Measurements from ENCODE around the gene HNRNPM.
"Not testable (repeated sequence)": the region's sequence is repeated elsewhere in the genome, so short reads cannot be mapped to it uniquely, and the experiment has no call there.

HNRNPM gene

DNA sequence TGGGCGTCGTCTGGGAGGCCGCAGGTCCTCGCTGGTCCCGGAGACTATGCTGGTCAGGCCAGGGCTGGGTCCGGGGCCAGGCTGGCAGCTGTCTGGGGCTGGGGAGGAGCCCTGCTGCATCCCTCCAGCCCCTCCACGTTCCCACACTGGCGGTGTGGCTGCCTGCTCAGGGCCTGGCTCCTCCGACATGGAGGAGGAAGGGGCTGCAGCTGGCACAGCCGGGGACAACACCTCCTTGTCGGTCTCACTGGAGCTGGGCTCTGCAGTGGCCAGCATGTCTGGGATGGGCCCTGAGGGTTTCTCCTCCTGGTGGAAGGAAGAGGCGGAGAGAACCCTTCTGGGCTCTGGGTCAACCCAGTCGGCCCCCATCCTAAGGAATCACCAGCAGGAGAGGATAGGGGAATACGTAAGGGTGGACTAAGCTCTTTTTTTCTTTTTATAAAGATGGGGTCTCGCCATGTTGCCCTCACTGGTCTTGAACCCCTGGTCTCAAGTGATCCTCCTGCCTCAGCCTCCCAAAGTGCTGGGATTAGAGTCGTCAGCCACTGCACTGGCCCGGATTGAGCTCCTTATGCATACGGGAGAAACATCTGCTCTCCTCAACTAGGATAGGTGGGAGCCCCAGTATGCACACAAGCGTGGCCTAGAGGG is 68.4 kb downstream of the HNRNPM start:
- Histone ChIP-seq H3K9me3 (ENCODE audit: insufficient read depth, low read length) (no peaks in the 10 kb centered on the region), H3K79me2 (ENCODE audit: low read length) (peaks cover 11% of the 10 kb centered on the region), H3K36me3 (replicated peaks; ENCODE audit: low read depth, low read length) (peaks cover 12% of the 10 kb centered on the region), H2AFZ (ENCODE audit: low read depth, low read length) (peak overlapping the region; percentile 91; the same call in 1 of the 2 replicates), H3K4me3 (ENCODE audit: low read length) (peak overlapping the region; percentile 85), H3K4me1 (ENCODE audit: low read length) (peaks cover 11% of the 10 kb centered on the region; the same call in 1 of the 2 replicates), H3K9ac (ENCODE audit: low read length) (peak overlapping the region; percentile 86), H3K27ac (ENCODE audit: low read length) (peak overlapping the region; percentile 72), H3K4me2 (ENCODE audit: low read length) (peak overlapping the region; percentile 88), H4K20me1 (ENCODE audit: insufficient read depth, low read length) (no peaks in the 10 kb centered on the region), H3K27me3 (ENCODE audit: low read depth, low read length) (peaks cover 5% of the 10 kb centered on the region; the same call in 1 of the 2 replicates)
- no peak for TF ChIP-seq EZH2phosphoT487 (IDR thresholded peaks at IDR 0.05; ENCODE audit: low read depth)
- TF ChIP-seq, protein P1, sequence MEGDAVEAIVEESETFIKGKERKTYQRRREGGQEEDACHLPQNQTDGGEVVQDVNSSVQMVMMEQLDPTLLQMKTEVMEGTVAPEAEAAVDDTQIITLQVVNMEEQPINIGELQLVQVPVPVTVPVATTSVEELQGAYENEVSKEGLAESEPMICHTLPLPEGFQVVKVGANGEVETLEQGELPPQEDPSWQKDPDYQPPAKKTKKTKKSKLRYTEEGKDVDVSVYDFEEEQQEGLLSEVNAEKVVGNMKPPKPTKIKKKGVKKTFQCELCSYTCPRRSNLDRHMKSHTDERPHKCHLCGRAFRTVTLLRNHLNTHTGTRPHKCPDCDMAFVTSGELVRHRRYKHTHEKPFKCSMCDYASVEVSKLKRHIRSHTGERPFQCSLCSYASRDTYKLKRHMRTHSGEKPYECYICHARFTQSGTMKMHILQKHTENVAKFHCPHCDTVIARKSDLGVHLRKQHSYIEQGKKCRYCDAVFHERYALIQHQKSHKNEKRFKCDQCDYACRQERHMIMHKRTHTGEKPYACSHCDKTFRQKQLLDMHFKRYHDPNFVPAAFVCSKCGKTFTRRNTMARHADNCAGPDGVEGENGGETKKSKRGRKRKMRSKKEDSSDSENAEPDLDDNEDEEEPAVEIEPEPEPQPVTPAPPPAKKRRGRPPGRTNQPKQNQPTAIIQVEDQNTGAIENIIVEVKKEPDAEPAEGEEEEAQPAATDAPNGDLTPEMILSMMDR (IDR thresholded peaks at IDR 0.05; ENCODE audit: low read depth, low read length) = no peak

DNA sequence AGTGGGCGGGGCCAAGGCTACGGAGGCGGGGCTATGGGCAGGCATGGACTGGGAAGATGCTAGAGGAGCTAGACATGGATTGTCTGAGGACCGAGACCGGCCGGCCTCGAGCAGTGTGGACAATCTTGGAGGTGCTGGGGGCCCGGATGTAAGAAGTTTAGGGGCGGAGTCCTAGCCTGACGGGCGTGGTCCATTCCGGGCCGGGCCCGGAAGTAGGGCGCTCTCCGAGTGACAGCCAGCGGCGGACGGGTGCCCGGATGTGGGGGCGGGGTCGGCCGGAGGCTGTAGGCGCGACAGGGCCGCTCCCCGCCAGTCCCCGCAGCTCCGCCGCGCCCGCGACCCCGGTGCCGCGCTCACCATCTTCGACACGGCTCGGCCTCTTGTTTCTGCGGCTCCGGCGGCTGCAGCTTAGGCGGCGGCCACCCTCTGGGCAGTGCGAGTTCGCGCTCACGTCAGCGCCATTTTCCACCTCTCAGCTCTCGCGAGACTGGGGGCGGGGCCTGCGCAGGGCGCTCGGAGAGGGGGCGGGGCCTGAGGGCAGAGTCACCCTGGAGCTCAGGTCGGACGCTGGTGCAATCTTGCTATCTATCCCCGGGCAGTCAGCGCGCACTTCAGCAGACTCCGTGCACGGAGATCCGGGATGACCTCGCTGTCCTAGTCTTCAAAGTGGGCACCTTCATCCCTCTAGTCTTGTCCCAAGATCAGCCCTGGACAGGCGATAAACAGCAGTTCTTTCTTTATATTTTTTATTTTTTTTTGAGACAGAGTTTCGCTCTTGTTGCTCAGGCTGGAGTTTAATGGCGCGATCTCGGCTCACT is 69.1 kb downstream of the HNRNPM start, which contains the start of gene ZNF414:
TSS of gene ZNF414 (minus strand) at position 481 of the 818 bp plus-strand sequence. CDS start at position 360, 121 bp downstream.
- TF ChIP-seq, protein P1 (IDR thresholded peaks at IDR 0.05; ENCODE audit: low read depth, low read length) = no peak
- TF ChIP-seq EZH2phosphoT487 (IDR thresholded peaks at IDR 0.05; ENCODE audit: low read depth) = no peak
- Histone ChIP-seq H3K9me3 (ENCODE audit: insufficient read depth, low read length) (no peaks in the 10 kb centered on the region), H4K20me1 (ENCODE audit: insufficient read depth, low read length) (no peaks in the 10 kb centered on the region), H3K79me2 (ENCODE audit: low read length) (peaks cover 11% of the 10 kb centered on the region), H3K4me2 (ENCODE audit: low read length) (peak within 1 kb of the TSS; percentile 88), H3K36me3 (replicated peaks; ENCODE audit: low read depth, low read length) (peaks cover 12% of the 10 kb centered on the region), H3K4me3 (ENCODE audit: low read length) (peak within 1 kb of the TSS; percentile 85), H3K9ac (ENCODE audit: low read length) (peak within 1 kb of the TSS; percentile 86), H3K4me1 (ENCODE audit: low read length) (peaks cover 11% of the 10 kb centered on the region; the same call in 1 of the 2 replicates), H3K27ac (ENCODE audit: low read length) (peak within 1 kb of the TSS; percentile 72), H3K27me3 (ENCODE audit: low read depth, low read length) (peaks cover 7% of the 10 kb centered on the region; the same call in 1 of the 2 replicates), H2AFZ (ENCODE audit: low read depth, low read length) (peak within 1 kb of the TSS; percentile 91)

DNA sequence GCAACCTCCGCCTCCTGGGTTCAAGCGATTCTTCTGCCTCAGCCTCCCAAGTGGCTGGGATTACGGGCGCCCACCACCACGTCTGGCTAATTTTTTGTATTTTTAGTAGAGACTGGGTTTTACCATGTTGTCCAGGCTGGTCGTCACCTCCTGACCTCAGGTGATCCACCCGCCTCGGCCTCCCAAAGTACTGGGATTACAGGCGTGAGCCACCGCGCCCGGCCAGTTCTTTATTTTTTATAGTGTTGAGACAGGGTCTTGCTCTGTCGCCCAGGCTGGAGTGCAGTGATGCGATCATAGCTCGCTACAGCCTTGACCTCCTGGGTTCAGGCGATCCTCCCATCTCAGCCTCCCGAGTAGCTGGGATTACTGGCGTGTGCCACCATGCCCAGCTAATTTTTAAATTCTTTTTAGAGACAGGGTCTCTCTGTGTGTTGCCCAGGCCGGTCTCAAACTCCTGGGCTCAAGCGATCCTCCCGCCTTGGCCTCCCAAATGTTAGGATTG is 69.8 kb downstream of the HNRNPM start:
- H3K27me3 ChIP-seq (ENCODE audit: low read depth, low read length); H4K20me1 ChIP-seq (ENCODE audit: insufficient read depth, low read length); H3K9me3 ChIP-seq (ENCODE audit: insufficient read depth, low read length): not testable (repeated sequence)
- peak overlapping the region; percentile 86 for H3K9ac ChIP-seq (ENCODE audit: low read length)
- peak overlapping the region; percentile 88 for H3K4me2 ChIP-seq (ENCODE audit: low read length)
- H2AFZ ChIP-seq (ENCODE audit: low read depth, low read length) = peak overlapping the region; percentile 72; the same call in 1 of the 2 replicates
- 0 out of 2 replicates have a peak overlapping the region, but pooled peaks have one; percentile 72 for H3K27ac ChIP-seq (ENCODE audit: low read length)
- peaks cover 11% of the 10 kb centered on the region; the same call in 1 of the 2 replicates for H3K4me1 ChIP-seq (ENCODE audit: low read length)
- H3K36me3 ChIP-seq (replicated peaks; ENCODE audit: low read depth, low read length) = peaks cover 12% of the 10 kb centered on the region
- peaks cover 11% of the 10 kb centered on the region for H3K79me2 ChIP-seq (ENCODE audit: low read length)
- H3K4me3 ChIP-seq (ENCODE audit: low read length) = peak overlapping the region; percentile 85

DNA sequence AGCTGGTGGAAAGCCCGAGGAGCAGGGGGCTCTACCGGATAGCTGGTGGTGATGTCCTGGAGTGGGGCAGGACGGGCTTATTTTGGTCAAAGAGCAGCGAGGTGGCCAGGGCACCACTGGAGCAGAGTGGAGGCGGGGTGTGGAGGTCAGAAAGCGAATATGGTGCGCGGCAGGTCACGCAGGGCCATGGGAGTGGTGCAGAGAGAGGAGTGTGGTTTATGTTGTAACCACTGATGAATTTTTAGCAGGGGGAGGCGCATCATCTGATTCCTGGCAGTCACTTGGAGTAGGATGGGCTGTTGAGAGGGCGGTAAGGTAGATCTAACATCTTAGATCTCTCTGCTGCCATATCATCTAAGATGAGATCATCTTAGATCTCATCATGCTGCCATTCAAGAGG is 70.5 kb downstream of the HNRNPM start:
- H4K20me1 ChIP-seq (ENCODE audit: insufficient read depth, low read length) = no peaks in the 10 kb centered on the region
- peaks cover 7% of the 10 kb centered on the region; the same call in 1 of the 2 replicates for H3K27me3 ChIP-seq (ENCODE audit: low read depth, low read length)
- peaks cover 11% of the 10 kb centered on the region for H3K79me2 ChIP-seq (ENCODE audit: low read length)
- no peak overlapping the region for H3K27ac ChIP-seq (ENCODE audit: low read length)
- H3K4me1 ChIP-seq (ENCODE audit: low read length) = peaks cover 11% of the 10 kb centered on the region; the same call in 1 of the 2 replicates
- no peak overlapping the region for H3K9ac ChIP-seq (ENCODE audit: low read length)
- H3K4me3 ChIP-seq (ENCODE audit: low read length) = no peak overlapping the region
- TF ChIP-seq, protein P1 (IDR thresholded peaks at IDR 0.05; ENCODE audit: low read depth, low read length) = no peak
- no peak for TF ChIP-seq EZH2phosphoT487 (IDR thresholded peaks at IDR 0.05; ENCODE audit: low read depth)
- H2AFZ ChIP-seq (ENCODE audit: low read depth, low read length) = no peak overlapping the region
- peaks cover 12% of the 10 kb centered on the region for H3K36me3 ChIP-seq (replicated peaks; ENCODE audit: low read depth, low read length)
- H3K9me3 ChIP-seq (ENCODE audit: insufficient read depth, low read length) = no peaks in the 10 kb centered on the region
- H3K4me2 ChIP-seq (ENCODE audit: low read length) = no peak overlapping the region
